Hepatocyte (in vitro differentiated cells): ENCODE results near the gene FCRL6. TPM values are rescaled to one million over a fixed set of nuclear protein-coding genes. Genes with fewer than 3 reads are reported as not detected.

Source experiments
- DNase-seq: peaks from one replicate; pipeline ENCODE4 v3.0.0-alpha.2; 2016; ENCODE audit warnings: low spot score
- H2AFZ ChIP-seq: fragments of 200-600 bp; sonication (generic); 2 replicates; pipeline ENCODE4 v1.6.0; 2016; ENCODE audit warnings: antibody characterized with exemption, mild to moderate bottlenecking
- H3K27ac ChIP-seq: fragments of 200-600 bp; sonication (generic); 2 replicates; pipeline ENCODE4 v1.5.1; 2016; ENCODE audit warnings: mild to moderate bottlenecking
- H3K27me3 ChIP-seq: fragments of 200-600 bp; sonication (generic); 2 replicates; pipeline ENCODE4 v1.6.1; 2016
- H3K36me3 ChIP-seq: fragments of 200-600 bp; sonication (generic); replicated peaks from 2 replicates; pipeline ENCODE4 v1.5.1; 2016; ENCODE audit warnings: low read depth; ENCODE audit not compliant: insufficient read depth
- H3K4me1 ChIP-seq: fragments of 200-600 bp; sonication (generic); 2 replicates; pipeline ENCODE4 v1.5.1; 2016; ENCODE audit warnings: mild to moderate bottlenecking, moderate library complexity; ENCODE audit not compliant: insufficient read depth
- H3K4me2 ChIP-seq: fragments of 200-600 bp; sonication (generic); 2 replicates; pipeline ENCODE4 v1.6.0; 2016
- H3K4me3 ChIP-seq: fragments of 200-600 bp; sonication (generic); 2 replicates; pipeline ENCODE4 v1.5.1; 2016; ENCODE audit warnings: mild to moderate bottlenecking
- H3K79me2 ChIP-seq: fragments of 200-600 bp; sonication (generic); 2 replicates; pipeline ENCODE4 v1.6.0; 2017; ENCODE audit warnings: mild to moderate bottlenecking
- H3K9me2 ChIP-seq: fragments of 200-600 bp; sonication (generic); replicated peaks from 2 replicates; pipeline ENCODE4 v1.6.0; 2017; ENCODE audit warnings: mild to moderate bottlenecking; ENCODE audit not compliant: insufficient read depth
- H3K9me3 ChIP-seq: fragments of 200-600 bp; sonication (generic); 2 replicates; pipeline ENCODE4 v1.5.1; 2016; ENCODE audit warnings: low read depth, mild to moderate bottlenecking
- H4K20me1 ChIP-seq: fragments of 200-600 bp; sonication (generic); 2 replicates; pipeline ENCODE4 v1.6.0; 2016; ENCODE audit warnings: mild to moderate bottlenecking; ENCODE audit not compliant: insufficient read depth, poor library complexity, severe bottlenecking
- CTCF ChIP-seq: fragments of 200-600 bp; sonication (generic); IDR thresholded peaks from 2 replicates; pipeline ENCODE4 v1.5.1; 2016; ENCODE audit warnings: antibody characterized with exemption, mild to moderate bottlenecking; ENCODE audit not compliant: poor library complexity
- EZH2phosphoT487 ChIP-seq: fragments of 200-600 bp; sonication (generic); IDR thresholded peaks from one replicate; pipeline ENCODE4 v1.6.1; 2018; ENCODE audit warnings: antibody characterized with exemption, mild to moderate bottlenecking, low read depth, moderate library complexity; ENCODE audit not compliant: unreplicated experiment, severe bottlenecking
- WGBS: methylation state at CpG from one replicate; pipeline ENCODE4 v1.1.6; 2016; ENCODE audit warnings: low lambda C conversion rate; ENCODE audit errors: missing lambda C conversion rate; 5-methylcytosine and 5-hydroxymethylcytosine counted together
- polyA plus RNA-seq: library from polyadenylated mRNA; unstranded; fragments of >200 nt; fragmentation: Nextera tagmentation; extraction: Ambion mirVana; gene quantifications from 2 replicates; pipeline ENCODE4 v1.2.1, GENCODE V29; 2016
- small RNA-seq: library from RNA; depleted of rRNA; stranded (forward); fragments of <200 nt; gene quantifications from one replicate; pipeline ENCODE3, GENCODE V24; 2014
- total RNA-seq: library from RNA; depleted of rRNA; stranded (reverse); fragments of >200 nt; gene quantifications from 2 replicates; pipeline ENCODE4 v1.2.3, GENCODE V29; 2014

Gene FCRL6
- total and polyA plus RNA-seq, 2 experiments from 2014 or later: not detected

- no peaks in the 10 kb centered on the region for H3K36me3 ChIP-seq
- H3K9me3 ChIP-seq: no peaks in the 10 kb centered on the region
- H3K27me3 ChIP-seq: no peaks in the 10 kb centered on the region
- H2AFZ ChIP-seq: no peak overlapping the region
- H3K27ac ChIP-seq: no peak overlapping the region
- TF ChIP-seq CTCF (no peak), EZH2phosphoT487 (no peak)
- H3K4me2 ChIP-seq: no peak overlapping the region
- DNase-seq: no peak
- no peaks in the 10 kb centered on the region for H4K20me1 ChIP-seq
- 91% methylated on average over 2 of the region's 2 CpGs for WGBS
- H3K9me2 ChIP-seq: no peaks in the 10 kb centered on the region
- no peaks in the 10 kb centered on the region for H3K79me2 ChIP-seq
- H3K4me3 ChIP-seq: no peak overlapping the region
- H3K4me1 ChIP-seq: peaks cover 20% of the 10 kb centered on the region
These were observed 62.1 kb downstream of the FCRL6 start for GRCh38 chr1:159864262-159864661.

Small RNA genes lying within 50 kb of the gene (small RNA-seq; reads per million reads assigned to genes)
- gene RF00570: not detected

Other genes with a start within 250 kb of the FCRL6 start
- 1.2 TPM in 1 of 2 replicates, not detected in the other for gene APCS, start 214.5 kb upstream of the FCRL6 start, total RNA-seq
- gene APCS, start 214.5 kb upstream of the FCRL6 start, polyA plus RNA-seq: 0.68 and 4.0 TPM in 2 replicates
- gene CRP, start 87.8 kb upstream of the FCRL6 start, total RNA-seq: not detected in 2 replicates
- gene CRP, start 87.8 kb upstream of the FCRL6 start, polyA plus RNA-seq: not detected in 2 replicates
- gene DUSP23, start 21.4 kb upstream of the FCRL6 start, total RNA-seq: 17.2 and 22.8 TPM in 2 replicates
- gene DUSP23, start 21.4 kb upstream of the FCRL6 start, polyA plus RNA-seq: 39.5 and 44.6 TPM in 2 replicates
- 0.52 and 0.57 TPM in 2 replicates for gene SLAMF8, start 24.5 kb downstream of the FCRL6 start, total RNA-seq
- 0.47 and 0.74 TPM in 2 replicates for gene SLAMF8, start 24.5 kb downstream of the FCRL6 start, polyA plus RNA-seq
- 0.33 TPM in 1 of 2 replicates, not detected in the other for gene VSIG8, start 60.3 kb downstream of the FCRL6 start, total RNA-seq
- 0.13 and 0.38 TPM in 2 replicates for gene VSIG8, start 60.3 kb downstream of the FCRL6 start, polyA plus RNA-seq
- 0.43 TPM in 1 of 2 replicates, not detected in the other for gene CFAP45, start 97.8 kb downstream of the FCRL6 start, total RNA-seq
- gene CFAP45, start 97.8 kb downstream of the FCRL6 start, polyA plus RNA-seq: not detected in 2 replicates
- 122 and 124 TPM in 2 replicates for gene TAGLN2, start 123.1 kb downstream of the FCRL6 start, total RNA-seq
- 284 and 292 TPM in 2 replicates for gene TAGLN2, start 123.1 kb downstream of the FCRL6 start, polyA plus RNA-seq
- 5.3 and 8.2 TPM in 2 replicates for gene IGSF9, start 143.3 kb downstream of the FCRL6 start, total RNA-seq
- 22.5 and 25.4 TPM in 2 replicates for gene IGSF9, start 143.3 kb downstream of the FCRL6 start, polyA plus RNA-seq
- gene SLAMF9, start 151.9 kb downstream of the FCRL6 start, total RNA-seq: not detected in 2 replicates
- not detected in 2 replicates for gene SLAMF9, start 151.9 kb downstream of the FCRL6 start, polyA plus RNA-seq
- 9.0 and 10.5 TPM in 2 replicates for gene PIGM, start 229.6 kb downstream of the FCRL6 start, total RNA-seq
- gene PIGM, start 229.6 kb downstream of the FCRL6 start, polyA plus RNA-seq: 5.9 and 6.3 TPM in 2 replicates